ENCODE measurements around the gene NINL.

GRCh38 chr20:25491446-25492038, 93.8 kb downstream of the NINL start:
- no peak for TF ChIP-seq CTCF (IDR thresholded peaks at IDR 0.05; ENCODE audit: poor library complexity)
- TF ChIP-seq EZH2phosphoT487 (IDR thresholded peaks at IDR 0.05; ENCODE audit: low read depth, severe bottlenecking, unreplicated experiment), result no peak
- no peak for TF ChIP-seq EZH2 (IDR thresholded peaks at IDR 0.05; ENCODE audit: borderline replicate concordance)
